ENCODE results near the gene BMAL1. TPM values are rescaled to one million over a fixed set of nuclear protein-coding genes. Genes with fewer than 3 reads are reported as not detected.
"Not testable (repeated sequence)": the region's sequence is repeated elsewhere in the genome, so short reads cannot be mapped to it uniquely, and the experiment has no call there.

Gene BMAL1
- total RNA-seq, 1 donor from 2014 or later = 18.8 TPM

DNA sequence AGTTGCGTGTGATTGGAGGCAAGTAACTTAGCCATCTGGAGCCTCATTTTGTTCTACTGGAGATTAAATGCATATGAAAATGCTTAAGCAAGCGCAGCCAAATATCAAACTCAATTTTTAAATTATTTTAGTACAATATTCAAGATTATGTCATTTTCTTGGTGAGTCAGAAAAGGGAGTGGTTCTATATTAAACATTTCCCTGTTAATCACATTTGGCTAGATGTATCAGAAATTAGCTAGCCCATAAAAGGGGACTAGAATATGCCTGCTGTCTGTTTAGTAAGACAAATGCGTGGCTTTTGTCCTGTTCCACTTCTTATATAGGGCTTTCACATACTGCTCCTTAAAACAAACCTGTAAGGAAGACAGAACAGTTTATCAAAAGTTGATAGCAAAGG, 35.0 kb upstream of the BMAL1 start:
- Histone ChIP-seq H3K4me1 (ENCODE audit: control insufficient read depth in 3 of 3, insufficient read depth in 3 of 3, low read length in 3 of 3) (no peaks in the 10 kb centered on the region), H3K36me3 (ENCODE audit: control insufficient read depth in 3 of 3, insufficient read depth in 3 of 3, low read length in 3 of 3) (no peaks in the 10 kb centered on the region), H3K27ac (ENCODE audit: low read depth, low read length) (no peak overlapping the region), H3K9ac (ENCODE audit: low read depth in 1 of 3, low read length in 3 of 3) (no peak overlapping the region), H3K27me3 (ENCODE audit: control insufficient read depth in 3 of 3, insufficient read depth in 3 of 3, low read length in 3 of 3) (peaks cover 0 to 3% (median 0%) of the 10 kb centered on the region in 3 donors), H3K4me3 (ENCODE audit: low read length in 3 of 3) (no peak overlapping the region), H3K9me3 (ENCODE audit: control insufficient read depth in 3 of 3, low read length in 3 of 3) (no peaks in the 10 kb centered on the region)

DNA sequence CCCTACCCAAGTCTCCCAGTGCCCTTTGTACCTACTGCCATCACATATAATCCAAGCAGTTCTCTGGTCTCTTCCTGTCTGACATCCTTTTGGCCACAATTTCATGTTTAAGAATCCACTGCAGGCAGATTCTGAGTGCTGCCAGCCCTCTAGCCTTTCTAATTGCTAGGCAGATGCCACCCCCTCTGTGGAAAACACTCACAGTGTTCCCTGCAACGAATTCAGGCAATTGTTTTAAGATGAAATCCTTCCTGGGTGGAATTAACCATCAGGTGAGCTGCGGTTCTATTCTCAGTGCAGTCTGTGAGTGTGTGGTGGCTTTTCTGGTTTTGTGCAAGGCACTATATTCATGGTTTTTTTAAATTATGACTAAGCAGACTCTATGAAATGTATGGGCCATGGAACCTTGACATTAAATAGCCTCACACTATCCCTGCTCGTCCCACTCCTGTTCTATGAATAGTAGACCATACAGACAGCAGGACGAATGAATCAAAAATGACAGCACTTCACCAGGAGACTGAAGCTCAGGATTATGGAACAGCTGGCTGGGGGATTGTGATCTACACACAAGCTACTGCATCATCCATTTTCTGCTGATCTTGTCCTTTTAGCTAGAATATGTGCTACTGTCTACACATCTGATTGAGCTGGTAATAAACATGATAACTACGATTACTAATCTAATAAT, 29.8 kb upstream of the BMAL1 start:
- H3K27ac ChIP-seq (ENCODE audit: low read depth, low read length) = no peak overlapping the region
- H3K4me1 ChIP-seq (ENCODE audit: control insufficient read depth in 3 of 3, insufficient read depth in 3 of 3, low read length in 3 of 3) = no peaks in the 10 kb centered on the region
- peaks cover 0 to 3% (median 0%) of the 10 kb centered on the region in 3 donors for H3K27me3 ChIP-seq (ENCODE audit: control insufficient read depth in 3 of 3, insufficient read depth in 3 of 3, low read length in 3 of 3)
- no peaks in the 10 kb centered on the region for H3K36me3 ChIP-seq (ENCODE audit: control insufficient read depth in 3 of 3, insufficient read depth in 3 of 3, low read length in 3 of 3)
- no peaks in the 10 kb centered on the region for H3K9me3 ChIP-seq (ENCODE audit: control insufficient read depth in 3 of 3, low read length in 3 of 3)
- no peak overlapping the region for H3K4me3 ChIP-seq (ENCODE audit: low read length in 3 of 3)
- H3K9ac ChIP-seq (ENCODE audit: low read depth in 1 of 3, low read length in 3 of 3) = no peak overlapping the region

DNA sequence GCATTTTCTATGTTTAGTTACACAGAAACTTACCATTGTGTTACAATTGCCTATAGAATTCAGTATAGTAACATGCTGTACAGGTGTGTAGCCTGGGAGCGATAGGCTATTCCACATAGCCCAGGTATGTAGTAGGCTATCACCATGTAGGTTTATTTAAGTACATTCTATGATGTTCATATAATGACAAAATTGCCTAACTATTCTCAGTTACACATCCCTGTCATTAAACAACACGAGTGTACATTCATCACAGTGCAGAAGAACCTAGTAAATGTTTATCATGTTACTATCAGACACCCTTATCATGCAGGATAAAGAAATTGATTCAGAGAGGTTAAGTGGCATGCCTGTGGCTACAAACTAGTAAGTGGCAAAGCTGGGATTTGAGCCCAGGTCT, 28.4 kb upstream of the BMAL1 start:
- Histone ChIP-seq H3K36me3 (ENCODE audit: control insufficient read depth in 3 of 3, insufficient read depth in 3 of 3, low read length in 3 of 3) (no peaks in the 10 kb centered on the region), H3K4me1 (ENCODE audit: control insufficient read depth in 3 of 3, insufficient read depth in 3 of 3, low read length in 3 of 3) (no peaks in the 10 kb centered on the region), H3K9ac (ENCODE audit: low read depth in 1 of 3, low read length in 3 of 3) (no peak overlapping the region), H3K27ac (ENCODE audit: low read depth, low read length) (no peak overlapping the region), H3K27me3 (ENCODE audit: control insufficient read depth in 3 of 3, insufficient read depth in 3 of 3, low read length in 3 of 3) (peaks cover 0 to 3% (median 0%) of the 10 kb centered on the region in 3 donors), H3K4me3 (ENCODE audit: low read length in 3 of 3) (no peak overlapping the region), H3K9me3 (ENCODE audit: control insufficient read depth in 3 of 3, low read length in 3 of 3) (no peaks in the 10 kb centered on the region)

GRCh38 chr11:13249992-13250391, 27.6 kb upstream of the BMAL1 start:
- Histone ChIP-seq H3K27ac (ENCODE audit: low read depth, low read length) (no peak overlapping the region), H3K9ac (ENCODE audit: low read depth in 1 of 3, low read length in 3 of 3) (no peak overlapping the region), H3K4me3 (ENCODE audit: low read length in 3 of 3) (no peak overlapping the region), H3K4me1 (ENCODE audit: control insufficient read depth in 3 of 3, insufficient read depth in 3 of 3, low read length in 3 of 3) (no peaks in the 10 kb centered on the region), H3K9me3 (ENCODE audit: control insufficient read depth in 3 of 3, low read length in 3 of 3) (no peaks in the 10 kb centered on the region), H3K36me3 (ENCODE audit: control insufficient read depth in 3 of 3, insufficient read depth in 3 of 3, low read length in 3 of 3) (no peaks in the 10 kb centered on the region), H3K27me3 (ENCODE audit: control insufficient read depth in 3 of 3, insufficient read depth in 3 of 3, low read length in 3 of 3) (no peaks in the 10 kb centered on the region)

GRCh38 chr11:13251966-13252365, 25.6 kb upstream of the BMAL1 start:
- H3K27ac ChIP-seq (ENCODE audit: low read depth, low read length) = no peak overlapping the region

DNA sequence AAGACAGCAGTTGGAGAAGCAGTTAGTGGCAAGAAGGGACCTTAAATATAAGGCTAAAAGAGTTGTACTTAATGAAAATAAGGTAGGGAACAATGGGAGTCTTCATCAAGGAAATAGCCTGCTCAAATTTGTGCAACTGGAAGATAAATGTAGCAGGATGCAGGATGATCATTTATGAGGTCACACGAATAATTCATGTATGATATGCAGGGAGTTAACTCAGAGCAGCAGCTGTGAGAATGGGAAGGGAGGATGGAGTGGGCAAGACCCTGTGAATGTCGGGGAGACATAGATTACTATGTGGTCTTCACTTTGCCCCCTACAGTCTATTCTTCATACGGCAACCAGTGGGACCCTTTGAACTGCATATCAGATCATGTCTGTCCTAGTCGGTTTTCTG, 25.2 kb upstream of the BMAL1 start:
- H3K9ac ChIP-seq (ENCODE audit: low read depth in 1 of 3, low read length in 3 of 3) = no peak overlapping the region
- no peaks in the 10 kb centered on the region for H3K27me3 ChIP-seq (ENCODE audit: control insufficient read depth in 3 of 3, insufficient read depth in 3 of 3, low read length in 3 of 3)
- no peaks in the 10 kb centered on the region for H3K4me1 ChIP-seq (ENCODE audit: control insufficient read depth in 3 of 3, insufficient read depth in 3 of 3, low read length in 3 of 3)
- H3K9me3 ChIP-seq (ENCODE audit: control insufficient read depth in 3 of 3, low read length in 3 of 3) = no peaks in the 10 kb centered on the region
- H3K4me3 ChIP-seq (ENCODE audit: low read length in 3 of 3) = no peak overlapping the region
- H3K36me3 ChIP-seq (ENCODE audit: control insufficient read depth in 3 of 3, insufficient read depth in 3 of 3, low read length in 3 of 3) = no peaks in the 10 kb centered on the region
- no peak overlapping the region for H3K27ac ChIP-seq (ENCODE audit: low read depth, low read length)

More at GRCh38 chr11:13251966-13252365, 25.6 kb upstream of the BMAL1 start:
- Histone ChIP-seq H3K27me3 (ENCODE audit: control insufficient read depth in 3 of 3, insufficient read depth in 3 of 3, low read length in 3 of 3) (no peaks in the 10 kb centered on the region), H3K9ac (ENCODE audit: low read depth in 1 of 3, low read length in 3 of 3) (no peak overlapping the region), H3K9me3 (ENCODE audit: control insufficient read depth in 3 of 3, low read length in 3 of 3) (no peaks in the 10 kb centered on the region), H3K4me3 (ENCODE audit: low read length in 3 of 3) (no peak overlapping the region), H3K36me3 (ENCODE audit: control insufficient read depth in 3 of 3, insufficient read depth in 3 of 3, low read length in 3 of 3) (no peaks in the 10 kb centered on the region), H3K4me1 (ENCODE audit: control insufficient read depth in 3 of 3, insufficient read depth in 3 of 3, low read length in 3 of 3) (no peaks in the 10 kb centered on the region)

DNA sequence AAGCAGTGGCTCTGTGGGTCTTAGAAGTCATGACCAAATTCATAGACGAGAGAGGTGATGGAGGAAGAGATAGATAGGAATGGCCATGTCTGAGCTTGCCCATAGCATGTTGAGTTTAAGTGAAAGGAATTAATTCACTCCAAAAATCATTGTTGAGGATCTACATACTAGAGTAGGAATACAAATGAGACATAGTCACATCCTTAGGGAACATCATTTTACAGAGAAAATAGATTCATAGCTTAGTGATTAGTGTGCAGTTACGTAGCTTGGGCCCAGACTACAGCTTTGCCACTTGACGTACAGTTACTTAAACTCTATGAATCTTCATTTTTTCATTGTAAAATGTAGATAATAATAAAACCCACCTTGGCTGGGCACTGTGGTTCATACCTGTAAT, 21.4 kb upstream of the BMAL1 start:
- H3K9ac ChIP-seq (ENCODE audit: low read depth in 1 of 3, low read length in 3 of 3) = no peak overlapping the region
- peaks cover 9 to 11% (median 10%) of the 10 kb centered on the region in 3 donors for H3K4me1 ChIP-seq (ENCODE audit: control insufficient read depth in 3 of 3, insufficient read depth in 3 of 3, low read length in 3 of 3)
- H3K27ac ChIP-seq (ENCODE audit: low read depth, low read length) = no peak overlapping the region
- no peaks in the 10 kb centered on the region for H3K27me3 ChIP-seq (ENCODE audit: control insufficient read depth in 3 of 3, insufficient read depth in 3 of 3, low read length in 3 of 3)
- H3K9me3 ChIP-seq (ENCODE audit: control insufficient read depth in 3 of 3, low read length in 3 of 3) = no peaks in the 10 kb centered on the region
- H3K4me3 ChIP-seq (ENCODE audit: low read length in 3 of 3) = no peak overlapping the region
- no peaks in the 10 kb centered on the region for H3K36me3 ChIP-seq (ENCODE audit: control insufficient read depth in 3 of 3, insufficient read depth in 3 of 3, low read length in 3 of 3)

GRCh38 chr11:13258061-13258460, 19.5 kb upstream of the BMAL1 start:
- H3K27me3 ChIP-seq (ENCODE audit: control insufficient read depth in 3 of 3, insufficient read depth in 3 of 3, low read length in 3 of 3); H3K4me3 ChIP-seq (ENCODE audit: low read length in 3 of 3); H3K36me3 ChIP-seq (ENCODE audit: control insufficient read depth in 3 of 3, insufficient read depth in 3 of 3, low read length in 3 of 3); H3K9me3 ChIP-seq (ENCODE audit: control insufficient read depth in 3 of 3, low read length in 3 of 3); H3K27ac ChIP-seq (ENCODE audit: low read depth, low read length); H3K9ac ChIP-seq (ENCODE audit: low read depth in 1 of 3, low read length in 3 of 3): not testable (repeated sequence)
- H3K4me1 ChIP-seq (ENCODE audit: control insufficient read depth in 3 of 3, insufficient read depth in 3 of 3, low read length in 3 of 3) = peaks cover 18 to 22% (median 19%) of the 10 kb centered on the region in 3 donors

DNA sequence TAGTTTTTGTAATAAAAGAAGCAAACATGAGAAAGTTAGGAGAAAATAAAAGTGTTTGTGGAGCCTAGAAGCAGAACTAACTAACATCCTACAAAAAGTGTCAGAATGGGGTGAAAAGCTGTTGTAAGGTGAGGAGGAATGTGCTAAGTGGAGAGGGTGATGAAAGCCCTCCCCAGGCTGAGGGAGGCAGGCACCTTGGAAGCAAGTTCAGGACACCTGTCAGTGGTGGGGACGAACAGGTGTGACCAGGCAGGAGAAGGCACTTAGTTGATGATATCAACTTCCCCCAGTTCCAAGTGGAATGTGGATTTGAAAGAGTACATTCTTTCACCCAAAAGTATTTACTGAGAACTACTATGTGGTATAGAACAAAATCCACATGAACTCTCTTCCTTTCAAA, 18.7 kb upstream of the BMAL1 start:
- no peak overlapping the region for H3K27ac ChIP-seq (ENCODE audit: low read depth, low read length)
- no peaks in the 10 kb centered on the region for H3K9me3 ChIP-seq (ENCODE audit: control insufficient read depth in 3 of 3, low read length in 3 of 3)
- no peaks in the 10 kb centered on the region for H3K36me3 ChIP-seq (ENCODE audit: control insufficient read depth in 3 of 3, insufficient read depth in 3 of 3, low read length in 3 of 3)

GRCh38 chr11:13259374-13259773, 18.2 kb upstream of the BMAL1 start:
- H3K9ac ChIP-seq (ENCODE audit: low read depth in 1 of 3, low read length in 3 of 3) = no peak overlapping the region
- H3K36me3 ChIP-seq (ENCODE audit: control insufficient read depth in 3 of 3, insufficient read depth in 3 of 3, low read length in 3 of 3) = no peaks in the 10 kb centered on the region
- H3K4me3 ChIP-seq (ENCODE audit: low read length in 3 of 3) = no peak overlapping the region
- no peak overlapping the region for H3K27ac ChIP-seq (ENCODE audit: low read depth, low read length)
- H3K4me1 ChIP-seq (ENCODE audit: control insufficient read depth in 3 of 3, insufficient read depth in 3 of 3, low read length in 3 of 3) = peaks cover 18 to 22% (median 19%) of the 10 kb centered on the region in 3 donors
- H3K9me3 ChIP-seq (ENCODE audit: control insufficient read depth in 3 of 3, low read length in 3 of 3) = no peaks in the 10 kb centered on the region
- H3K27me3 ChIP-seq (ENCODE audit: control insufficient read depth in 3 of 3, insufficient read depth in 3 of 3, low read length in 3 of 3) = no peaks in the 10 kb centered on the region

More for the DNA sequence above, 18.7 kb upstream of the BMAL1 start:
- no peak overlapping the region for H3K9ac ChIP-seq (ENCODE audit: low read depth in 1 of 3, low read length in 3 of 3)
- no peak overlapping the region for H3K4me3 ChIP-seq (ENCODE audit: low read length in 3 of 3)
- no peaks in the 10 kb centered on the region for H3K27me3 ChIP-seq (ENCODE audit: control insufficient read depth in 3 of 3, insufficient read depth in 3 of 3, low read length in 3 of 3)
- peaks cover 18 to 22% (median 19%) of the 10 kb centered on the region in 3 donors for H3K4me1 ChIP-seq (ENCODE audit: control insufficient read depth in 3 of 3, insufficient read depth in 3 of 3, low read length in 3 of 3)

Data from skeletal muscle tissue (tissue), 4 donors.